Activated CD4-positive, alpha-beta T cell treated with anti-CD3 and anti-CD28 coated beads for 48 hours (primary cell): ENCODE measurements around the gene BRMS1L.
A peak's percentile ranks its signal among the peaks of the same experiment; 100 is the strongest.

Experiments
- DNase-seq: peaks from one replicate; pipeline ENCODE4 v3.0.0-alpha.2; 2020

BRMS1L gene

DNA sequence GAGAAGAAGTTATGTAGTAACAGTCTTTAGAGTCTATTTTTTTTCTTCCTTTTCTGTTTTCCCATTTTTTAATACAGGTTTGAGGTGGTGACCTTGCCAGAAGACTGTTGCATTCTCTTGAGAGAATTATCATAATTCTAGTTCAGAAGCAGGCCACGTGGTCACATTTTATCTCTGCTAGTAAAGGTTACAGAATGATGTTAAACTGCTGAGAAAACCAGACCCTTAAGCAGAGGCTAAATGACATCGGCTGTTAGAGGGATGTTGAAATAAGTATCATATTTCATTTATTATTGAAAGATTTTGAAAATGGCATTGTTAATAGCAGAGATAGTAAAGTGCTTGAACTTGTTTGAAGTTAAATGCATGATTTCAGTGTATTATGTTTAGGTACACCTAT, 49.2 kb downstream of the BRMS1L start:
- no peak for DNase-seq

DNA sequence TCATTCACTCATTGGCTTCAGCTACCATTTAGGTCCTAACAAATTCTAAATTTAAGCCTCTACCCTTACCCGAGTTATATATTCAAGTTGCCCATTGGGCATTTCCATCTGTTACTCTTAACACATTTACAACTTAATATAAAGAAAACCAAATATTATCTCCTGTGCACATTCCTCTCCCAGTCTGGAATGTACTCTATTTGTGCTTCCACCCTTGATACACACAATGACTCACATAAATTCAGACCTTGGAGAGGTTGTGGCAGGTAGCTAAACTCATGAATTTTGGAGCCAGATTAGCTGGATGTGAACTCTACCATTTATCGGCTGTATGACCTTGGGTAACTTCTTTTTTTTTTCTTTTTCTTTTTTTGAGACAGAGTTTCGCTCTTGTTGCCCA, 51.1 kb downstream of the BRMS1L start:
- DNase-seq = no peak

DNA sequence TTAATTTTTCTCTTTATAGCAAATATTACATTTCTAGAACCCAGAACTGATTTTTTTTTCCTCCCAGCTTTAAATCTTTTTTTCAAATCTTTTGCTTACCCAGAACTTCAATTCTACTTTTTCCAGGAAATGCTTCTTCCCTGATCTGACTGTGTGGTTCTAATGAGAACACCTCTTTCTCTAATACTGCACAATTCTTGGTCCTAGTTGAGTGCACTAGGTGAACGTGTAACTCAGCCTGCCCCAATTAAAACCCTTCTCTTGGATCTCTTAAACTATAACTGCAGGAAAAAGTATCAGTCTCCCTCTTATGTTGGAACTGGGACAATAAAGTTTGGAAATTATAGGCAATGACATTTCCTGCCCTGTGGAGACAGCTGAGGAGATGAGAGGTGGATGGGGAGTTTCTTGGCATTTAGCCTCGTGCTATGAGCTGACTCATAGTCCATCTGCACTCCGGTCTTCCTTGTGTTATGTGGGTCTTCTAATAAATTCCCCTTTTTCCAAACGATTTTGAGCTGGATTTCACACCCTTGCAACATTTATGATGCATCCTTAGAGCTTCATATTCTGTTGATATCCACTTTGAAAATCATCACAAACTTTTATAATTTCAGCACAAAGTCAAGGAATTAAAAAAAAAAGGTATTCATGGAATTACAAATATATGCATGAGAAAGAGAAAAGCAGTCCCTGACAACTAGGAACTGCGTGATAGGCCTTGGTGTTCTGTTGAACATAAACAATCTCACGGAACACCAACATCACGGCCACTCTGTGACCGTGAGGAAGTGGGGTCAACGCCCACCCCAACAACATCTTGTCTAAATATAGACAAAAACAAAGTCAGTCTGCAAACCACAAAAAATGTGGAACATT, 52.4 kb downstream of the BRMS1L start:
- DNase-seq = no peak

DNA sequence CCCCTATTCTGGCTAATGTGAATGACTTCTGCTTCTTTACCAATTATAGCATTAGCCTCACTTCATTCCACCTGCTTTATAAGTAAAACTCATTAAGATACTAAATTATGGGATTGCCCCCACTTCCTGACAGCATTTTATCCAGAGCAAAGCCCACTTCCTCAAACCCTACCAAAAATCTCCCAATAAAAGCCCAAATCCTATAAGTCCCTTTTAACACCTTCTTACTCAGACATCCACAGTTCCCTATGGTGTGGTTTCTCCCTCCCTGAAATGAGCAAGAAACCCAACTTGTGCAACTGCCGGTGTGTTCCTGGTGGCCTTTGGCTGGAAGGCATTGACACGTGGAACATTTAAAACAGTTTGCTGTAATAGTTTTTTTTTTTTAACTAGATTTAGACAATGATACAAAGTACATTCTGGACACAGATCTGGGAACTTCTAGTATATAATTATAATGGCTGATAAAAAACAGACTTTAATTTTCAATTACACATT, 53.1 kb downstream of the BRMS1L start:
- no peak for DNase-seq

DNA sequence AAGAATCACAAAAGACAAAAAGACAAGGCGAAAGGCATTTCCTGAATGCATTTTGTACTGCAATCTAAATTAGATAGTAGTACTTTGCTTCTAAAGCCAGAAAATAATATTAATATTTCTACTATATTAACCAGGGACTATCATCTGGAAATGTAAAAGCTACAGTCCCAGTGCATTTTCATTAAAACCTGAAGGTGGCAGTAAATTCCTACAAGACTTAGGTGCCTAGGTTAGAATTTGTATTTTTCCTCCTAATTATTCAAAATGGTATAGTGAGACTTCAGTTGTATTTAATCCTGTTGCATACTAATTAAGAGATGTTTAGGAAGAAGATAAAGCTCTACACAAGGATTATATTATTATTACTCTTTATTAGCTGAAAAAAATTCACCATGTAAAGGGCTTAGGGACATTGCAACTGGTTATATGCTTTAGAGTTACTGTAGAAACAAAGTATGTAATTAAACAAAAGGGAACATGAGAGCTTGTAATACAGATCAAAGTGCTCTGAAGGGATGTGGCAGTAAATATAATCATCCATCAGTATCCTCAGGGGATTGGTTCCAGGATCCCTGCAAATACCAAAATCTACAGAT, 53.6 kb downstream of the BRMS1L start:
- DNase-seq = no peak

DNA sequence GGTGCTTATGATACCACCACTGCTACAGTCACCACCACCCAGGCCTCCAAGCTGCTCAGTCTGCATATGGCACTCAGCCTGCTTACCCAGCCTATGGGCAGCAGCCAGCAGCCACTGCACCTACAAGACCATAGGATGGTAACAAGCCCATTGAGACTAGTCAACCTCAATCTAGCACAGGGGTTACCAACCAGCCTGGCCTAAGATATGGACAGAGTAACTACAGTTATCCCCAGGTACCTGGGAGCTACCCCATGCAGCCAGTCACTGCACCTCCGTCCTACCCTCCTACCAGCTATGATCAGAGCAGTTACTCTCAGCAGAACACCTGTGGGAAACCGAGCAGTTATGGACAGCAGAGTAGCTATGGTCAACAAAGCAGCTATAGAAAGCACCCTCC, 55.1 kb downstream of the BRMS1L start:
- DNase-seq = no peak

DNA sequence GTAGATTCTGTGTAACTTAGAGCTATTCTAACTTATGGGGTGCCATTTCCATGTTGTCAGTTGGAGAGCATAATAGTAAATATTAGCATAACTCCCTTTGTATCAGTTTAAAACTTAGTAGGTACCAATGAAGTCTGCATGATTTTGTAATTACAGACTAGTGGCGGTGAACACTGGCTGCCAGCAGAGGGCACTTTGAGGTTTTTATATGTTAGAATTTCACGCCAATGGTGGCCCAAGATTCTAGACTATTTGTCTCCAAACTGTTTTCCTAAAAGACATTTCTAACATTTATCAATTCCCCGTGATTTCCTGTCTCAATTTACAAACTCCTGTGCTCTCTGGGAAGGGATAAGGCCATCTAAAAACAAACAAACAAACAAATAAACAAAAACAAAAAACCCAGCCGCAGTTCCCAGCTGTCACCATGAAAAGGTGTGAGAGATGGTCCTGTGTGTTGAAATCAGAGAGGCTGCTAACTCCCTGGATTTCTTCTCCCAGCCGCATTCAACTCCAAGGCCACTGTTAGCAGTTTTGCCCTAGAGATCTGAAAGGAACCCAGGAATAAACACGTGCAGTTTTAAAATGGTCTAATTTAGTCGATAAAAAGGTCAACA, 57.6 kb downstream of the BRMS1L start:
- DNase-seq = peak; percentile 38

DNA sequence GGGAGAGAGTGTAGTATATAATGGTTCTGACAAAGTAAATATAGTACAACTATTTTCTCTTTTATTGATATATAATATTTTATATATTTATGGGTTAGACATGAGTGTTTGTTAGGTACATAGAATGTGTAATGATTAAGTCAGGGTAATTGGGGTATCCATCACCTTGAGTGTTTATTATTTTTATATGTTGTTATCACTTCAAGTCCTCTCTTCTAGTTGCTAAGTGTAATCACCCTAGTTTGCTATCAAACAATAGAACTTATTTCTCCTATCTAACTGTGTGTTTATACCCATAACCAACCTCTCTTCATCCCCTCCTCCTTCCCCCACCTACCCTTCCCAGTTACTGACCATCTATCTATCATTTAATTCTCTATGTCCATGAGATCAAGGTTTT, 64.2 kb downstream of the BRMS1L start:
- DNase-seq = no peak

DNA sequence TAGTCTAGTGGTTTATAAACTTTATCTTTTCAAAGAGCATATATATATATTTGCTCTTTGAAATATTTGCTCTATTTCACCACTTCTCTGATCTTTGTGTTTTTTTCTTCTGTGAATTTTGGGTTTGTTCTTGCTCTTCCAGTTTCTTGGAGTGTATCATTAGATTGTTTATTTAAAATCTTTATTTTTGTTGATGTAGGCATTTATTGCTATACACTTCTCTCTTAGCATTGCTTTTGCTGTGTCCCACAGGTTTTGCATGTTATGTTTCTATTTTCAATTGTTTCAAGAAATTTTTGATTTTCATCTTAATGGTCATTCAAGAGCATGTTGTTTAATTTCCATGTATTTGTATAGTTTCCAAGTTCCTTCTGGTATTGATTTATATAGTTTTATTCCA, 69.1 kb downstream of the BRMS1L start:
- DNase-seq = no peak

DNA sequence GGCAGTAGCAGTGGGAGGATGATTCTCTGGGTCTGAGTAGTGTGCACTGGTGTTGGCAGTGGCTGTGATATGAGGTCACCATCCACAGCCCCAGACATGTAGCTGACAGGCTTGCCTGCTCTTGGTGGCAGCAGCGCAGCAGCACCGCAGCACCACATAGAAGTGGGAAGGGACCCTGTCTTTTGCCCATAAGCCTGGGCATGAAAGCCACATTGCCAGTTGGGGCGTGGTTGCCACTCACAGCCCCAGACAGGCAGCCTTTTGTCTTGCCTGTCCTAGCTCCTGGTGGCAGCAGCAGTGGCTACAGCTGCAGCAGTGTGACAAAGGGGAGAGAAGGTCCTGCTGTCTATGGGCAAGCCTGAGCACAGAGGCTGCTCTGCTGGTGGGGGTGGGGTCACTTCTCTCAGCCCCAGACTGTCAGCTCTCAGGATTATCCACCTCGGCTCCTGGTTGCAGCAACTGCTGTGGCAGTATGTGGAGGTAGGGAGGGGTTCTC, 71.5 kb downstream of the BRMS1L start:
- DNase-seq = no peak

DNA sequence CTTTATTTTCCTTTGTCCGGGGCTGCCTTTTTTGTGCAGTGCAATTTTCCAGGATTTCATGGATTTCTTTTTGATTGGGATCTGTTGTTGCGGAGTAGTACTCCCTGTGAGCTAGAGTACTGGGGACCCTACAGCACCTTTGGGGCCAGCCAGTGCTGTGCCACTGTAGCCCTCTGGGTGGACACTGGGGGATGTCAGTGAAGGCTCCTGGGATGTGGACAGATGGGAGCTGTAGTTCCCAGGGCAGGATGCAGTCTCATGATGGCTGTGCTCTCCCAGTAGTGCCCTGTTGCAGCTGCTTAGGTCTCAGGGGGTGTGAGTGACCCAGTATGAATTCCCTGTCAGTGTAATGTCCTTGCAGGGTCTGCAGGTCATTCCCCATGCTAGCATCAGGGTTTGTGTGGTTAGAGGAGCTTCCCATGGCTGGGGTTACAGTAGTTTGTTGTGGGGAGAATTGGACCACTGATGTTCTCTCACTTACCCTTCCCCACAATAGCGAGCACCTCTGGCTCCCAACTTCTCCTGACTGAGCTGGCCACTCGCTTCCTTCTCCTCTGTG, 72.2 kb downstream of the BRMS1L start:
- no peak for DNase-seq

DNA sequence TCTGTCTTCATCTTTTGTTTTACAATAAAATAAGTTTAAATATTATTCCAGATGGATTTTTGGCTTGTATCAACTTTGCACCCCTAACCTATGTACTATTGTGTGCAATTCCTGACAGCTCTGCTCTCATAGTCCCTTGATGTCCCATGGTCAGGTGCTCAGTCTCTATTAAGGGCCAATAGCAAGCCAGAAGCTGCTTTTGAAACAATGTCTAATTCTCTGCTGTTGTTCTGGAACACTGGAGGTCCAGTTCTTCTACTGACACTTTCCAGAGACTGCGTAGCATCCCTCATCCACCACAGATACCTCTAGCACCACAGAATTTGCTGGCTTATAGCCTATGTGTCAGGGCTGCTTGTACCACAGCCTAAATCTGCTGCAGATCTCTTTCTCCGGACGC, 74.6 kb downstream of the BRMS1L start:
- DNase-seq = no peak

DNA sequence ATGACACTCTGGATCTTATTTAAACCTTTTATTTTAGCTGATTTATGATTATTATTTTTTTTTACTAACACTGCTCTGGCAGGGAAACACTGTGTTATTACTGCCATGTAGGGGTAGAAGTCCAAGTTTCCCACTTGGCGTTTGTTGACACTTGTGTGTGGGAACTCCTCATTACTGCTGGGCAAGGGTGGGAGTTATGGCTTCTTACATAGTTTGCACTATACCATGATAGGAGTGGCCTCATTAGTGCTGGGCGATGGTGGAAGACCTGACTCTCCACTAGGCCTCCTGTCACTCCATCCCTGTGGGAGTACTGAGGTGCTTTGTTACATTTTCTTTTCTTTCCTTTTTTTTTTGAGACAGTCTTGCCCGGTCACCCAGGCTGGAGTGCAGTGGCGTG, 83.5 kb downstream of the BRMS1L start:
- DNase-seq = no peak

DNA sequence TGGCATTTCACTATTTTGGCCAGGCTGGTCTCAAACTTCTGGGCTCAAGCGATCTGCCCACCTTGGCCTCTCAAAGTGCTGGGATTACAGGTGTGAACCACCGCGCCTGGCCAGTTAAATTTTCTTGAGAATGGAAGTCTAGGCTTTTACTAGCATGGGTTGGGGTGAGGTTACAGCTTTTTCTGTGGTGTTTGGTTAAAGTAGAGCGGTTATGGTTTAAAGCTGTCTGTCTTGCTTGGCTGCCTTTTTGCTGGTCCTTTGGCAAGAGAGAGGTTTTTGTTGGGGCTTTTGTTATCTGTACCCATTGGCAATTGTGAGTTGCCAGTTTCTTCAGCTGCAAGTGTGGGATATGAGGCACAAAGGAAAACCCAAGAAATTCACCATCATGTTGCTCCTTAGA, 84.1 kb downstream of the BRMS1L start:
- no peak for DNase-seq

DNA sequence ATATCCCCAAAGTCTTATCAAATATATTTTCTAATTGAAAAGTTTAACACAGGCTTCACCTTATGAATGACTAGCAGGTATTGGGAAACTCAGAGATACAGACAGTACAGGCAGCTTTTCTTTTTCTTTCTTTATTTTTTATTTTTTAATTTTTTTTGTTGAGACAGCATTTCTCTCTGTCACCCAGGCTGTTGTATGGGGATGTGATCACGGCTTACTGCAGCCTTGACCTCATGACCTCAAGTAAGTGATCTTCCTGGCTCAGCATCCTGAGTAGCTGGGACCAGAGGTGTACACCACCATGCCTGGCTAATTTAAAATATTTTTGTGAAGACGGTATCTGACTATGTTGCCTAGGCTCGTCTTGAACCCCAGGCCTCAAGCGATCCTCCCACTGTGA, 85.0 kb downstream of the BRMS1L start:
- no peak for DNase-seq

DNA sequence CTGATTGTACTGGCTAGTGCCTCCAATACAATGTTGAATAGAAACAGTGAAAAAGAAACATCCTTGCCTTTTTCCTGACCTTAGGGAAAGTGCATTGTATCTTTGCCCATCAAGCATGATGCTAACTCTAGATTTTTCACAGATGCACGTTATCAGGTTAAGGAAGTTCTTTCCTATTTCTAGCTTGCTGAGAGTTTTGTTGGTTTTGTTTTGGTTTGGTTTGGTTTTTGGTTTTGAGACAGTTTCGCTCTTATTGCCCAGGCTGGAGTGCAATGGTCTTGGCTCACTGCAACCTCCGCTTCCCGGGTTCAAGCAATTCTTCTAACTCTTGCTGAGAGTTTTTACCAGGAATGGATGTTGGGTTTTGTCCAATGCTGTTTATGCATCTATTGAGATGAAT, 89.0 kb downstream of the BRMS1L start:
- no peak for DNase-seq

DNA sequence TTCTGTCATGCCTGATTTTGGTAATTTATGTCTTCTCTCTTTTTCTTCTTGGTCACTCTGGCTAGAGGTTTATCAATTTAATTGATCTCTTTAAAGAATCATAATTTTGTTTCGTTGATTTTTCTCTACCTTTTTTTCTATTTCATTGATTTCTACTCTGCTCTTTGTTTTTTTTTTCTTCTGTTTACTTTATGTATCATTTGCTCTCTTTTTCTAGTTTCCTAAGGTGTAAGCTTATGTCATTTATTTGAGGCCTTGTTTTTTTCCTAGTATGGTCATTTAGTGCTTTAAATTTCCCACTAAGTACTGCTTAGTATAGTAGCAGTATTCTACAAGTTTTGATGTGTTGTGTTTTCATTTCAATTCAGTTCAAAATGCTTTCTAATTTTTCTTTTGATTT, 89.6 kb downstream of the BRMS1L start:
- no peak for DNase-seq
